Endothelial cell of umbilical vein (primary cell): Measurements from ENCODE around the gene AGXT.

ENCODE experiments used
- MAX ChIP-seq: IDR thresholded peaks from 2 replicates; pipeline ENCODE4 v1.6.1; 2011; ENCODE audit not compliant: insufficient read depth, insufficient read length
- POLR2A ChIP-seq: IDR thresholded peaks from 2 replicates; pipeline ENCODE4 v1.6.1; 2012; ENCODE audit warnings: low read depth, mild to moderate bottlenecking, control low read depth, low read length
- TF ChIP-seq, protein P1 (sequence below), 2 donors: IDR thresholded peaks; 1 replicate in 1 of 2; 2 replicates in 1 of 2; pipeline ENCODE4 v1.5.1; 2011; ENCODE audit warnings: low read length in 2 of 2, mild to moderate bottlenecking in 2 of 2, moderate library complexity in 2 of 2, control low read depth in 1 of 2, inconsistent platforms in 1 of 2, low read depth in 1 of 2; ENCODE audit not compliant: insufficient read depth in 1 of 2; ENCODE audit errors: extremely low read depth in 1 of 2

DNA sequence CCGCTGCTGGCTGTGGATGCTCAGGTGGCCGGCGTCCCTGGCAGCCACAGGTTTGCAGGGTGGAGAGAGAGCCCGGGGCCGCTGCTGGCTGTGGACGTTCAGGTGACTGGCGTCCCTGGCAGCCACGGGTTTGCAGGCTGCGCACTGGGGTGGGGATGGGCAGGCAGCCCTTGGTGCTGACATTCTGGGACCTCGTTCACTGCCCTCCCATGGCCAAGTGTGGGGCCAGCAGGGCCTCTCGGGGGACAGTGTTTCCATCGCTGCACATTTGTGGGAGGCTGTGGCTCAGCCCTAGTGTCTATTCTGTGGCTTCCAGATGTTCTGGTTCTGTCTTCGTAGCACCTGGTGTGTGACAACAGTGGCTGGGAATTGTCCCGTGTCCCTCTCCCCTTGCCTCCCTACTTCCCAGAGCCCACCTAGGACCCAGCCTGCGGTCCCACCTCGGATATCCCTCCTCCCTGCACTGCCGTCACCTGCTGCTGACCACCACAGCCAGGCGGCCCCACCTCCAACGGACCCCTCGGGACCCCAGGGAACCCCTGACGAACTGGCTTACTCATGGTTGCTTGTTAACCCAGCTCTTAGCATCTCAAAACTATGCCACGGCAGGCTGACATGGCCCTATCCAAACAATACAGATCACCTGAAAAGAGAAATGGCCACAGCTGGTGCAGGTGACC, 38.4 kb downstream of the AGXT start:
- TF ChIP-seq, protein P1, sequence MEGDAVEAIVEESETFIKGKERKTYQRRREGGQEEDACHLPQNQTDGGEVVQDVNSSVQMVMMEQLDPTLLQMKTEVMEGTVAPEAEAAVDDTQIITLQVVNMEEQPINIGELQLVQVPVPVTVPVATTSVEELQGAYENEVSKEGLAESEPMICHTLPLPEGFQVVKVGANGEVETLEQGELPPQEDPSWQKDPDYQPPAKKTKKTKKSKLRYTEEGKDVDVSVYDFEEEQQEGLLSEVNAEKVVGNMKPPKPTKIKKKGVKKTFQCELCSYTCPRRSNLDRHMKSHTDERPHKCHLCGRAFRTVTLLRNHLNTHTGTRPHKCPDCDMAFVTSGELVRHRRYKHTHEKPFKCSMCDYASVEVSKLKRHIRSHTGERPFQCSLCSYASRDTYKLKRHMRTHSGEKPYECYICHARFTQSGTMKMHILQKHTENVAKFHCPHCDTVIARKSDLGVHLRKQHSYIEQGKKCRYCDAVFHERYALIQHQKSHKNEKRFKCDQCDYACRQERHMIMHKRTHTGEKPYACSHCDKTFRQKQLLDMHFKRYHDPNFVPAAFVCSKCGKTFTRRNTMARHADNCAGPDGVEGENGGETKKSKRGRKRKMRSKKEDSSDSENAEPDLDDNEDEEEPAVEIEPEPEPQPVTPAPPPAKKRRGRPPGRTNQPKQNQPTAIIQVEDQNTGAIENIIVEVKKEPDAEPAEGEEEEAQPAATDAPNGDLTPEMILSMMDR (IDR thresholded peaks at IDR 0.05; ENCODE audit: extremely low read depth in 1 of 2, insufficient read depth in 1 of 2, low read depth in 1 of 2, low read length in 2 of 2): no peak
- no peak for TF ChIP-seq POLR2A
- TF ChIP-seq MAX: no peak
